ENCODE data around the gene OS9.

Gene OS9

GRCh38 chr12:57764662-57765002, 70.7 kb downstream of the OS9 start:
- H3K4me3 ChIP-seq (ENCODE audit: low read depth, low read length) = no peak overlapping the region
- H3K36me3 ChIP-seq (ENCODE audit: control insufficient read depth in 2 of 2, insufficient read depth in 1 of 2, low read length in 2 of 2) = peaks cover 0 to 33% of the 10 kb centered on the region in 2 experiments; a peak in 2 of 3 replicates
- H3K9me3 ChIP-seq (ENCODE audit: control insufficient read depth, insufficient read depth, low read depth, low read length) = no peaks in the 10 kb centered on the region
- ChIA-PET CTCF (interaction anchor here (0.7 to 3.8 kb wide), 3 partner anchors 9 to 141 kb away, joined by 3 to 26 read pairs (median 3); partner anchors contain the start of gene MARCHF9), POLR2A (interaction anchor here (0.8 kb wide), 1 partner anchor 15 kb away, joined by 3 read pairs; no protein-coding TSS in a partner anchor)
- H3K27ac ChIP-seq (ENCODE audit: extremely low read depth, low read depth, low read length) = no peak overlapping the region
- no peak for TF ChIP-seq ZNF830 (tag by site-specific recombination; IDR thresholded peaks at IDR 0.05; ENCODE audit: low read depth)
- H3K4me1 ChIP-seq (ENCODE audit: control insufficient read depth, insufficient read depth, low read length) = peaks cover 15% of the 10 kb centered on the region

- Histone ChIP-seq H3K4me1 (ENCODE audit: control insufficient read depth, insufficient read depth, low read length) (peaks cover 15% of the 10 kb centered on the region), H3K9me3 (ENCODE audit: control insufficient read depth, insufficient read depth, low read depth, low read length) (no peaks in the 10 kb centered on the region), H3K36me3 (ENCODE audit: control insufficient read depth in 2 of 2, insufficient read depth in 1 of 2, low read length in 2 of 2) (peaks cover 0 to 33% of the 10 kb centered on the region in 2 experiments; a peak in 2 of 3 replicates), H3K4me3 (ENCODE audit: low read depth, low read length) (no peak overlapping the region), H3K27ac (ENCODE audit: extremely low read depth, low read depth, low read length) (no peak overlapping the region)
- ChIA-PET POLR2A (interaction anchor here (0.8 to 2.5 kb wide), 3 partner anchors 9 to 128 kb away, joined by 3 to 8 read pairs (median 3); no protein-coding TSS in a partner anchor), CTCF (interaction anchor here (0.7 to 3.8 kb wide), 3 partner anchors 9 to 140 kb away, joined by 3 to 26 read pairs (median 3); partner anchors contain the start of gene MARCHF9)
- TF ChIP-seq GLIS2 (tag by site-specific recombination; IDR thresholded peaks at IDR 0.05) (peak; percentile 18; the same call in 1 of the 2 replicates), ZNF600 (tag by site-specific recombination; IDR thresholded peaks at IDR 0.05) (peak; percentile 93), CTCF (tag by site-specific recombination; IDR thresholded peaks at IDR 0.05) (peak; percentile 87), ZNF777 (tag by site-specific recombination; IDR thresholded peaks at IDR 0.05; ENCODE audit: borderline replicate concordance) (peak; percentile 24; the same call in 1 of the 2 replicates), ZBTB20 (tag by site-specific recombination; IDR thresholded peaks at IDR 0.05) (peak; percentile 53; the same call in 1 of the 2 replicates), ZBTB17 (tag by site-specific recombination; IDR thresholded peaks at IDR 0.05) (peak; percentile 90), GFI1B (tag by site-specific recombination; IDR thresholded peaks at IDR 0.05) (no peak), ZBTB26 (tag by site-specific recombination; optimal IDR thresholded peaks at IDR 0.05) (peak; percentile 48), ZNF791 (tag by site-specific recombination; IDR thresholded peaks at IDR 0.05) (no peak), PRDM1 (tag by site-specific recombination; IDR thresholded peaks at IDR 0.05) (0 out of 2 replicates have a peak, but pooled peaks have one; percentile 12), ZBTB11 (tag by site-specific recombination; conservative IDR thresholded peaks at IDR 0.05; ENCODE audit: low read depth) (peak; percentile 12; the same call in 1 of the 2 replicates), ZEB2 (tag by site-specific recombination; IDR thresholded peaks at IDR 0.05) (0 out of 2 replicates have a peak, but pooled peaks have one; percentile 18), ZBTB48 (tag by site-specific recombination; IDR thresholded peaks at IDR 0.05) (0 out of 2 replicates have a peak, but pooled peaks have one; percentile 29), ZNF37A (tag by site-specific recombination; IDR thresholded peaks at IDR 0.05) (no peak), ZBTB8A (tag by site-specific recombination; IDR thresholded peaks at IDR 0.05) (peak; percentile 79), ZNF449 (tag by site-specific recombination; IDR thresholded peaks at IDR 0.05) (0 out of 2 replicates have a peak, but pooled peaks have one; percentile 33), ZXDB (tag by site-specific recombination; IDR thresholded peaks at IDR 0.05) (peak; percentile 69)
- TF ChIP-seq, protein P1, sequence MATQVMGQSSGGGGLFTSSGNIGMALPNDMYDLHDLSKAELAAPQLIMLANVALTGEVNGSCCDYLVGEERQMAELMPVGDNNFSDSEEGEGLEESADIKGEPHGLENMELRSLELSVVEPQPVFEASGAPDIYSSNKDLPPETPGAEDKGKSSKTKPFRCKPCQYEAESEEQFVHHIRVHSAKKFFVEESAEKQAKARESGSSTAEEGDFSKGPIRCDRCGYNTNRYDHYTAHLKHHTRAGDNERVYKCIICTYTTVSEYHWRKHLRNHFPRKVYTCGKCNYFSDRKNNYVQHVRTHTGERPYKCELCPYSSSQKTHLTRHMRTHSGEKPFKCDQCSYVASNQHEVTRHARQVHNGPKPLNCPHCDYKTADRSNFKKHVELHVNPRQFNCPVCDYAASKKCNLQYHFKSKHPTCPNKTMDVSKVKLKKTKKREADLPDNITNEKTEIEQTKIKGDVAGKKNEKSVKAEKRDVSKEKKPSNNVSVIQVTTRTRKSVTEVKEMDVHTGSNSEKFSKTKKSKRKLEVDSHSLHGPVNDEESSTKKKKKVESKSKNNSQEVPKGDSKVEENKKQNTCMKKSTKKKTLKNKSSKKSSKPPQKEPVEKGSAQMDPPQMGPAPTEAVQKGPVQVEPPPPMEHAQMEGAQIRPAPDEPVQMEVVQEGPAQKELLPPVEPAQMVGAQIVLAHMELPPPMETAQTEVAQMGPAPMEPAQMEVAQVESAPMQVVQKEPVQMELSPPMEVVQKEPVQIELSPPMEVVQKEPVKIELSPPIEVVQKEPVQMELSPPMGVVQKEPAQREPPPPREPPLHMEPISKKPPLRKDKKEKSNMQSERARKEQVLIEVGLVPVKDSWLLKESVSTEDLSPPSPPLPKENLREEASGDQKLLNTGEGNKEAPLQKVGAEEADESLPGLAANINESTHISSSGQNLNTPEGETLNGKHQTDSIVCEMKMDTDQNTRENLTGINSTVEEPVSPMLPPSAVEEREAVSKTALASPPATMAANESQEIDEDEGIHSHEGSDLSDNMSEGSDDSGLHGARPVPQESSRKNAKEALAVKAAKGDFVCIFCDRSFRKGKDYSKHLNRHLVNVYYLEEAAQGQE (tag by site-specific recombination; IDR thresholded peaks at IDR 0.05) = 0 out of 2 replicates have a peak, but pooled peaks have one; percentile 13
- TF ChIP-seq, protein P2, sequence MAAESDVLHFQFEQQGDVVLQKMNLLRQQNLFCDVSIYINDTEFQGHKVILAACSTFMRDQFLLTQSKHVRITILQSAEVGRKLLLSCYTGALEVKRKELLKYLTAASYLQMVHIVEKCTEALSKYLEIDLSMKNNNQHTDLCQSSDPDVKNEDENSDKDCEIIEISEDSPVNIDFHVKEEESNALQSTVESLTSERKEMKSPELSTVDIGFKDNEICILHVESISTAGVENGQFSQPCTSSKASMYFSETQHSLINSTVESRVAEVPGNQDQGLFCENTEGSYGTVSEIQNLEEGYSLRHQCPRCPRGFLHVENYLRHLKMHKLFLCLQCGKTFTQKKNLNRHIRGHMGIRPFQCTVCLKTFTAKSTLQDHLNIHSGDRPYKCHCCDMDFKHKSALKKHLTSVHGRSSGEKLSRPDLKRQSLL (tag by site-specific recombination; IDR thresholded peaks at IDR 0.05) = 0 out of 2 replicates have a peak, but pooled peaks have one; percentile 26
Measured at GRCh38 chr12:57765003-57765697, 71.2 kb downstream of the OS9 start.

Measured in HEK293 (cell line).